Endothelial cell of umbilical vein (primary cell): ENCODE measurements around the gene MYT1. TPM values are rescaled to one million over a fixed set of nuclear protein-coding genes. Genes with fewer than 3 reads are reported as not detected.
A peak's percentile ranks its signal among the peaks of the same experiment; 100 is the strongest.

Experiments
- BruUV-seq: library from RNA; stranded (reverse); fragments of 400-500 nt; replicated peaks from 2 replicates; lab custom pipeline; 2021; lab: Mats Ljungman, UMichigan
- CTCF ChIA-PET: fragments of 300-600, 350-600 bp; sonication (Branson Sonifier 250); formaldehyde crosslinking; loops from one replicate; lab custom pipeline; 2021; ENCODE audit warnings: antibody characterized with exemption, inconsistent platforms; lab: Charles Lee
- POLR2A ChIA-PET: fragments of 300-600, 350-600 bp; sonication (Branson Sonifier 250); formaldehyde crosslinking; loops from one replicate; lab custom pipeline; 2021; ENCODE audit warnings: antibody characterized with exemption, inconsistent platforms; lab: Charles Lee
- DNase-seq: peaks from one replicate; pipeline ENCODE4 v3.0.0-alpha.2; 2011; ENCODE audit warnings: low read depth, low spot score
- FAIRE-seq: peaks from 2 replicates; lab custom pipeline; 2011; peaks lifted over from hg19 to GRCh38; lab: Jason Lieb, UNC
- H2AFZ ChIP-seq: 2 replicates; pipeline ENCODE4 v1.6.0; 2012; ENCODE audit warnings: low read depth, low read length, control low read depth, inconsistent platforms
- H3K27ac ChIP-seq: 2 replicates; pipeline ENCODE4 v1.5.1; 2011; ENCODE audit warnings: low read depth, mild to moderate bottlenecking, control low read depth, low read length, moderate library complexity; ENCODE audit not compliant: insufficient read depth
- H3K27me3 ChIP-seq, 2 experiments: 2 replicates each; pipeline versions ENCODE4 v1.6.0 to v1.6.1; 2011; ENCODE audit warnings: low read length in 2 of 2, mixed read lengths in 1 of 2; ENCODE audit not compliant: control insufficient read depth in 2 of 2, insufficient read depth in 2 of 2
- H3K36me3 ChIP-seq, 2 experiments: 2 replicates in 1 of 2; 3 replicates in 1 of 2; pipeline ENCODE4 v1.5.1; 2011; ENCODE audit warnings: low read length in 2 of 2, mild to moderate bottlenecking in 1 of 2, moderate library complexity in 1 of 2; ENCODE audit not compliant: control insufficient read depth in 2 of 2, insufficient read depth in 2 of 2; ENCODE audit errors: extremely low read depth in 1 of 2
- H3K4me1 ChIP-seq: 3 replicates; pipeline ENCODE4 v1.5.1; 2011; ENCODE audit warnings: mild to moderate bottlenecking, low read length; ENCODE audit not compliant: control insufficient read depth, insufficient read depth; ENCODE audit errors: extremely low read depth
- H3K4me2 ChIP-seq: 2 replicates; pipeline ENCODE4 v1.6.1; 2011; ENCODE audit warnings: low read length, control low read depth, mixed read lengths; ENCODE audit not compliant: insufficient read depth
- H3K4me3 ChIP-seq, 3 experiments: fragments of 200-600 bp in 1 of 3; sonication (generic), shearing (Covaris generic) in 1 of 3; replicated peaks in 1 of 3; 2 replicates each; pipeline ENCODE4 v1.5.1; 2011 to 2016; ENCODE audit warnings: control low read depth in 3 of 3, low read length in 3 of 3, mild to moderate bottlenecking in 2 of 3, inconsistent platforms in 1 of 3, low read depth in 1 of 3, moderate library complexity in 1 of 3; ENCODE audit not compliant: insufficient read depth in 1 of 3
- H3K79me2 ChIP-seq: 2 replicates; pipeline ENCODE4 v1.6.0; 2012; ENCODE audit warnings: low read length, inconsistent platforms; ENCODE audit not compliant: control insufficient read depth, insufficient read depth
- H3K9ac ChIP-seq: replicated peaks from 2 replicates; pipeline ENCODE3; 2011; ENCODE audit warnings: low read length, control low read depth; ENCODE audit not compliant: insufficient read depth; ENCODE audit errors: extremely low read depth
- H3K9me1 ChIP-seq: replicated peaks from 3 replicates; pipeline ENCODE4 v1.6.0; 2011; ENCODE audit warnings: mild to moderate bottlenecking, low read length; ENCODE audit not compliant: control insufficient read depth, insufficient read depth; ENCODE audit errors: extremely low read depth
- H3K9me3 ChIP-seq: replicated peaks from 2 replicates; pipeline ENCODE4 v1.5.1; 2012; ENCODE audit warnings: low read length, inconsistent platforms; ENCODE audit not compliant: control insufficient read depth, insufficient read depth
- H4K20me1 ChIP-seq: replicated peaks from 2 replicates; pipeline ENCODE3; 2011; ENCODE audit warnings: mild to moderate bottlenecking, low read length; ENCODE audit not compliant: control insufficient read depth, insufficient read depth; ENCODE audit errors: extremely low read depth
- CTCF ChIP-seq, 2 donors: IDR thresholded peaks; 1 replicate in 1 of 2; 2 replicates in 1 of 2; pipeline ENCODE4 v1.5.1; 2011; ENCODE audit warnings: low read length in 2 of 2, mild to moderate bottlenecking in 2 of 2, moderate library complexity in 2 of 2, control low read depth in 1 of 2, inconsistent platforms in 1 of 2, low read depth in 1 of 2; ENCODE audit not compliant: insufficient read depth in 1 of 2; ENCODE audit errors: extremely low read depth in 1 of 2
- MAX ChIP-seq: IDR thresholded peaks from 2 replicates; pipeline ENCODE4 v1.6.1; 2011; ENCODE audit not compliant: insufficient read depth, insufficient read length
- MYC ChIP-seq: IDR thresholded peaks from one replicate; pipeline ENCODE4 v1.6.1; 2011; ENCODE audit warnings: mild to moderate bottlenecking, low read depth, low read length
- dilution Hi-C: fragments of 300-500 bp; cut with MboI; formaldehyde crosslinking; loops from one replicate; pipeline ENCODE4 v1.15.0; 2019; ENCODE audit warnings: low sequenced_read_pairs; ENCODE audit not compliant: extremely low pct_ligation_motif_present
- intact Hi-C: fragments of 100-400 bp; cut with micrococcal nuclease; formaldehyde crosslinking; loops from one replicate; pipeline ENCODE4 v1.10.0; 2022
- polyA plus RNA-seq, 4 experiments: library from polyadenylated mRNA; depleted of rRNA in 3 of 4; stranded (reverse) in 3 of 4; unstranded in 1 of 4; fragments of >200 nt; gene quantifications; 2 replicates each; pipeline versions ENCODE4 v1.2.1 to v1.2.3, GENCODE V29; 2011 to 2012; ENCODE audit warnings: missing spikeins in 1 of 4
- total RNA-seq: library from RNA; stranded (reverse); gene quantifications from 2 replicates; pipeline ENCODE4 v1.2.3, GENCODE V29; 2021

MYT1 gene
- total and polyA plus RNA-seq, 2 donors (not counting 3 experiments of a cell fraction or from before 2014, with no cell fraction given) = not detected

DNA sequence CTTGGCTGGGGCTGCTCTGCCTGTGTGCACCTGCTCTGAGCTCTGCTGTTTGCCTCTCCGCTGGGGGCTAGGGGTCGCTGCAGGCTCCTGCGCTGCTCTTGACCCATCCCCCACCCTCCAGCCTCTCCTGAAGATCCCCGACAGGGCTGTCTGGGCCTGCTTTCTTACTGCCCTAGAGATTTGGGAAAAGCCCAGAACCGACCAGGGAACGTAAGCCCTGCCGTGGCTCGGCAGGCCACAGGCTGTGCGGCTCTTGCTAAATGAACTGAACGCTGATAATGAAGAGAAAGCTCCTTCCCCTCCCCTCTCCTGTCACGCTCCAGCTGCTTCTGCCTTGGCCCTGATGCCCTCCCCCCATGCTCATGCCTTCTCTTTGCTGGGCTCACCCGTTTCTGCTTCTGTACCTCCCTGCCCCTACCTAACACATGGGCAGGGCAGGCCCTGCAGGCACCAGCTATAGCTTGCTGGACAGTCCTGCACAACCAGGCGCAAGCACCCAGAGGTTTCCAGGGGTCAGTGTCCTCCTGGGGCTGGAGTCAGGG lies 59.3 kb downstream of the MYT1 start:
- H3K36me3 ChIP-seq = no peaks in the 10 kb centered on the region
- DNase-seq = peak; percentile 13
- no peaks in the 10 kb centered on the region for H4K20me1 ChIP-seq
- BruUV-seq = no TSS peak
- no peaks in the 10 kb centered on the region for H3K9me3 ChIP-seq
- H3K79me2 ChIP-seq = no peaks in the 10 kb centered on the region
- H3K27me3 ChIP-seq = no peaks in the 10 kb centered on the region
- ChIA-PET POLR2A (no interaction called here), CTCF (interaction anchor here (0.8 to 1.9 kb wide), 5 partner anchors 11 to 63 kb away, joined by 3 to 4 read pairs (median 4); no protein-coding TSS in a partner anchor)
- no peak for FAIRE-seq
- H3K27ac ChIP-seq = no peak overlapping the region
- dilution Hi-C loops = no loop called here
- H3K4me2 ChIP-seq = no peak overlapping the region
- no peak overlapping the region for H2AFZ ChIP-seq
- no peaks in the 10 kb centered on the region for H3K9me1 ChIP-seq
- peaks cover 6% of the 10 kb centered on the region for H3K4me1 ChIP-seq
- TF ChIP-seq MAX (no peak), MYC (no peak), CTCF (IDR thresholded peaks at IDR 0.05; ENCODE audit: extremely low read depth in 1 of 2, insufficient read depth in 1 of 2, low read depth in 1 of 2, low read length in 2 of 2) (peak; percentile 6 to 65)
- no peak overlapping the region for H3K4me3 ChIP-seq
- no peak overlapping the region for H3K9ac ChIP-seq
- intact Hi-C loops = no loop called here
